Measurements from ENCODE around the gene THOP1. TPM values are rescaled to one million over a fixed set of nuclear protein-coding genes. Genes with fewer than 3 reads are reported as not detected.

The THOP1 gene
- total and polyA plus RNA-seq, 11 donors = 36.8 to 114 (median 44.3) TPM

- peaks cover 0 to 67% (median 38%) of the 10 kb centered on the region in 9 donors for H3K36me3 ChIP-seq
- H3K27ac ChIP-seq = no peak overlapping the region
- 95 to 97% (median 96%) methylated on average over 39 to 56 of the region's 56 CpGs for WGBS, 4 donors
- no peak overlapping the region for H3K4me3 ChIP-seq
- no peaks in the 10 kb centered on the region for H3K9me3 ChIP-seq
- ATAC-seq = no peak
- DNase-seq = peak in 3 of 5 donors; percentile 6 to 56 (median 20)
- TF ChIP-seq POLR2A (IDR thresholded peaks at IDR 0.05) = no peak
- no peak for TF ChIP-seq CTCF (IDR thresholded peaks at IDR 0.05)
- peaks cover 0 to under 1% (median 0%) of the 10 kb centered on the region in 12 donors for H3K4me1 ChIP-seq
- H3K27me3 ChIP-seq = no peaks in the 10 kb centered on the region
- intact Hi-C loops (cut with DNase I) = no loop called here
Measured at GRCh38 chr19:2807379-2808128, 22.3 kb downstream of the THOP1 start.

GRCh38 chr19:2808129-2808941 is 23.0 kb downstream of the THOP1 start:
- no peak overlapping the region for H3K4me3 ChIP-seq
- no peaks in the 10 kb centered on the region for H3K9me3 ChIP-seq
- no peak overlapping the region for H3K27ac ChIP-seq
- H3K27me3 ChIP-seq = no peaks in the 10 kb centered on the region
- peaks cover 0 to 75% (median 32%) of the 10 kb centered on the region in 9 donors for H3K36me3 ChIP-seq
- peak in 2 of 5 donors; percentile 11 to 56 for DNase-seq
- ATAC-seq = no peak
- WGBS, 4 donors = 93 to 96% (median 95%) methylated on average over 18 to 41 of the region's 41 CpGs
- intact Hi-C loops (cut with DNase I) = no loop called here
- H3K4me1 ChIP-seq = peaks cover 0 to 6% (median 0%) of the 10 kb centered on the region in 12 donors
- no peak for TF ChIP-seq POLR2A (IDR thresholded peaks at IDR 0.05)
- TF ChIP-seq CTCF (IDR thresholded peaks at IDR 0.05) = no peak

GRCh38 chr19:2809387-2810140 is 24.3 kb downstream of the THOP1 start:
- Histone ChIP-seq H3K27me3 (no peaks in the 10 kb centered on the region), H3K27ac (no peak overlapping the region), H3K36me3 (peaks cover 0 to 86% (median 32%) of the 10 kb centered on the region in 9 donors), H3K9me3 (no peaks in the 10 kb centered on the region), H3K4me1 (peaks cover 0 to 6% (median 0%) of the 10 kb centered on the region in 12 donors), H3K4me3 (no peak overlapping the region)
- ATAC-seq (no peak), DNase-seq (peak in 1 of 5 donors; percentile 57)
- intact Hi-C loops (cut with DNase I) = no loop called here
- TF ChIP-seq CTCF (IDR thresholded peaks at IDR 0.05) = no peak
- no peak for TF ChIP-seq POLR2A (IDR thresholded peaks at IDR 0.05)
- 88 to 95% (median 93%) methylated on average over 29 to 37 of the region's 37 CpGs for WGBS, 4 donors

Data from heart left ventricle (tissue), 16 donors.